ENCODE results near the gene IQSEC3.
A peak's percentile ranks its signal among the peaks of the same experiment; 100 is the strongest.

The IQSEC3 gene

DNA sequence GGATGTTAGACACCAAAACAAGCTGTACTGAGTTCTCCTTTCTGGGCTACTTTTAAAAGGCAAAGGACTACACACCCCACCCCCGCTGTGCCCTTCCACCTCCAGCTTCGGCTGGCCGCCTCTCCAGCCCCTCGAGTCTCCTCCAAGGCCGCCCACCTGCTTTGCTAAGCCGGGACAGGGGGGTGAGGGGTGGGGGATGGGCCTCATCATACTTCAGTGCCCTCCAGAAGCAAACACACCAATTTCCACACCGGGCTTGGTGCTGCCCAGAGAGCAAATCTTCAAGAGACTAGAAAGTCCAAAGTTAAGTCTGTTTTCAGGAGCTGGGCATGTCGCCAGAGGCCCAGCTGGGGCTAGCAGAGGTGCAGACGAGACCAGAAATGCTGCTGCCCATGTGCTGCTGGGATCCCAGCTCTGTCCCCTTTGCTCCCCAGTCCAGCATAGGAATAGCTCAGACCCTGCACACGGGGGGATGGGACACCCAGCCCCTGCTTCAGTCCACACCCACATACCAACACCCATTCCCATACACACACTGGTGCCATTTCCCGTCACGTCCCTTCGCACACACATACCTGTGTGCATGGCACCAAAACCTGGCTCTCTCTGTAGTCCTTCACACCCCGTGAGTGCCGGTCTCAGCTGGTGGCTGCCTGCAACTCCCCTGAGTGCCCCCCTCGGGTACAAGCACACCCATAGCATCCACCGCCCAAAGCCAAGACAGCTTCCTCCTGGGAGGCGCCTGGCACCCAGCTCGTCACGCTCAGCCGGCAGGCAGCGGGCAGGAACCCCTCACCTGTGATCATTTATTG lies 146.4 kb downstream of the IQSEC3 start:
- no peak overlapping the region for H2AFZ ChIP-seq (ENCODE audit: low read length)
- TF ChIP-seq EZH2phosphoT487 (IDR thresholded peaks at IDR 0.05; ENCODE audit: borderline replicate concordance), result no peak
- no peaks in the 10 kb centered on the region for H3K9me3 ChIP-seq (ENCODE audit: insufficient read depth, low read depth, low read length)
- no peak overlapping the region for H3K4me3 ChIP-seq (ENCODE audit: low read length, poor library complexity, severe bottlenecking)
- H3K9ac ChIP-seq (ENCODE audit: low read depth, low read length, poor library complexity, severe bottlenecking), result no peak overlapping the region
- H3F3A ChIP-seq (ENCODE audit: low read depth), result no peaks in the 10 kb centered on the region
- no peak overlapping the region for H3K4me2 ChIP-seq (ENCODE audit: low read depth, low read length, poor library complexity, severe bottlenecking)
- peaks cover 38% of the 10 kb centered on the region for H3K4me1 ChIP-seq (ENCODE audit: insufficient read depth, low read length, poor library complexity, severe bottlenecking)
- no peaks in the 10 kb centered on the region for H3K79me2 ChIP-seq (ENCODE audit: insufficient read depth, low read length)
- no peaks in the 10 kb centered on the region for H3K27me3 ChIP-seq (ENCODE audit: insufficient read depth, low read length, poor library complexity, severe bottlenecking)
- no peaks in the 10 kb centered on the region for H4K20me1 ChIP-seq (ENCODE audit: insufficient read depth, low read length, poor library complexity, severe bottlenecking)
- no peaks in the 10 kb centered on the region for H3K9me2 ChIP-seq (replicated peaks; ENCODE audit: low read depth, low read length)
- no peaks in the 10 kb centered on the region for H3K36me3 ChIP-seq (ENCODE audit: insufficient read depth, low read length)

DNA sequence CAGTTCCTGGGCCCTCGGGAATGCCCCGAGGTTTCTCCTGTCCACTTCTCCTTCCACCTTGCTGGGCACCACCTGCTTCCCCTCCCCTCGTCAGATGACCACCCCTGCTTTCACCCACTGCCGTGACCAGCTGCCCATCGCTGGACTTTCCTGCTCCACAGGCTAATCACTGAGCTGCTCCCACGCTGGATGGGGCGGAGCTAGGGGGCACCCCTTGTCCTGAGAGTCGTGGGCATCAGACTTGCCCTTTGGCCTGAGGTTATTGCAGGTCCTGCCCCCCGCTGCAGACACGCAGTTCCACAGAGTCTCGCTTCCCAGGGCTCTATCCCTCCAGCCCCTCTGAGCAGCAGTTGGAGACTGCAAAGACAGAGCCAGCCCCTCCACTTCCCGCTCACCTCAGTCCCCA lies 147.0 kb downstream of the IQSEC3 start:
- Histone ChIP-seq H3F3A (ENCODE audit: low read depth) (no peaks in the 10 kb centered on the region), H3K4me1 (ENCODE audit: insufficient read depth, low read length, poor library complexity, severe bottlenecking) (peaks cover 43% of the 10 kb centered on the region), H3K4me3 (ENCODE audit: low read length, poor library complexity, severe bottlenecking) (no peak overlapping the region), H3K9me2 (replicated peaks; ENCODE audit: low read depth, low read length) (no peaks in the 10 kb centered on the region), H3K4me2 (ENCODE audit: low read depth, low read length, poor library complexity, severe bottlenecking) (no peak overlapping the region), H3K79me2 (ENCODE audit: insufficient read depth, low read length) (no peaks in the 10 kb centered on the region), H3K9ac (ENCODE audit: low read depth, low read length, poor library complexity, severe bottlenecking) (peak overlapping the region; percentile 43), H2AFZ (ENCODE audit: low read length) (no peak overlapping the region), H3K36me3 (ENCODE audit: insufficient read depth, low read length) (no peaks in the 10 kb centered on the region), H4K20me1 (ENCODE audit: insufficient read depth, low read length, poor library complexity, severe bottlenecking) (no peaks in the 10 kb centered on the region), H3K27me3 (ENCODE audit: insufficient read depth, low read length, poor library complexity, severe bottlenecking) (no peaks in the 10 kb centered on the region), H3K9me3 (ENCODE audit: insufficient read depth, low read depth, low read length) (no peaks in the 10 kb centered on the region)
- TF ChIP-seq EZH2phosphoT487 (IDR thresholded peaks at IDR 0.05; ENCODE audit: borderline replicate concordance), result no peak
- TF ChIP-seq, protein P1, sequence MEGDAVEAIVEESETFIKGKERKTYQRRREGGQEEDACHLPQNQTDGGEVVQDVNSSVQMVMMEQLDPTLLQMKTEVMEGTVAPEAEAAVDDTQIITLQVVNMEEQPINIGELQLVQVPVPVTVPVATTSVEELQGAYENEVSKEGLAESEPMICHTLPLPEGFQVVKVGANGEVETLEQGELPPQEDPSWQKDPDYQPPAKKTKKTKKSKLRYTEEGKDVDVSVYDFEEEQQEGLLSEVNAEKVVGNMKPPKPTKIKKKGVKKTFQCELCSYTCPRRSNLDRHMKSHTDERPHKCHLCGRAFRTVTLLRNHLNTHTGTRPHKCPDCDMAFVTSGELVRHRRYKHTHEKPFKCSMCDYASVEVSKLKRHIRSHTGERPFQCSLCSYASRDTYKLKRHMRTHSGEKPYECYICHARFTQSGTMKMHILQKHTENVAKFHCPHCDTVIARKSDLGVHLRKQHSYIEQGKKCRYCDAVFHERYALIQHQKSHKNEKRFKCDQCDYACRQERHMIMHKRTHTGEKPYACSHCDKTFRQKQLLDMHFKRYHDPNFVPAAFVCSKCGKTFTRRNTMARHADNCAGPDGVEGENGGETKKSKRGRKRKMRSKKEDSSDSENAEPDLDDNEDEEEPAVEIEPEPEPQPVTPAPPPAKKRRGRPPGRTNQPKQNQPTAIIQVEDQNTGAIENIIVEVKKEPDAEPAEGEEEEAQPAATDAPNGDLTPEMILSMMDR (conservative IDR thresholded peaks at IDR 0.05; ENCODE audit: low read length), result no peak

DNA sequence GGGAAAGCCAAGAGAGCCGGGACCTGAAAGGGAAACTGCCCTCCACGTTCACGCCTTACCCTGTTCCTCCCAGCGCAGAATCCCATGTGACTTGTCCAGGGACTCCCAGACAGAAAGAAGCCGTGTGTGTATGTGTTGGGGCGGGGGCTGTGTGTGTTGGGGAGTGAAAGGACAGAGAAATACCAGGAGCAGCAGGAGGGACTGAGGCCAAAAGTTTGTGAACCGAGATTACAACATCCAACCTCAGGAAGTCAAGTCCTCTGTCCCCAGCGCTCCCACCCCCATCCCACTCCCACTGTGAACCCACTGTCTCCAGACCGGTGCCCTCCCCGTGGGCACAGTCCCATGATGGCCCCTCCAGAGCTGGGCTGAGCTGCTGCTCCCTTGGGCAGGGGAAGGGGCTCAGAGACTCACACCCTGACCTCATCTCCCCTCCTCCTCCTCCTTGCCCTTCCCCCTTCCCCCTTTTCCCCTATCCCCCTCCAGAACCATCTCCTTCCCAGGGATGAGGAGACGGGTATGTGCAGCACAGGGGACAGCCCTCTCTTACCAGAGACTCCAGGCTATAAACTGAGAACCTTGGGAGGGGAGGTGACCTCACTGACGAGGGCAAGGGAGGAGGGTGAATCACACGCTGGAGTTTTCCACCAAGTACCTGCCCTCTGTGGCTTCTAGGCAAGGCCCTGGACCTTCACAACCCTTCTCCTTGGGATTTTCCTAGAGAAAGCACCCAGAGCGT lies 147.6 kb downstream of the IQSEC3 start, which contains the start of gene SLC6A12:
Gene SLC6A12, minus strand, starts transcription at position 155 of the 739 bp plus-strand sequence. CDS start 4,171 bp downstream, outside the sequence.
- H3K4me2 ChIP-seq (ENCODE audit: low read depth, low read length, poor library complexity, severe bottlenecking), result peak within 1 kb of the TSS; percentile 34
- H2AFZ ChIP-seq (ENCODE audit: low read length), result no peak within 1 kb of the TSS
- H3F3A ChIP-seq (ENCODE audit: low read depth), result no peaks in the 10 kb centered on the region
- peaks cover 49% of the 10 kb centered on the region for H3K4me1 ChIP-seq (ENCODE audit: insufficient read depth, low read length, poor library complexity, severe bottlenecking)
- no peak for TF ChIP-seq EZH2phosphoT487 (IDR thresholded peaks at IDR 0.05; ENCODE audit: borderline replicate concordance)
- TF ChIP-seq, protein P1 (conservative IDR thresholded peaks at IDR 0.05; ENCODE audit: low read length), result no peak
- no peaks in the 10 kb centered on the region for H3K9me3 ChIP-seq (ENCODE audit: insufficient read depth, low read depth, low read length)
- H3K36me3 ChIP-seq (ENCODE audit: insufficient read depth, low read length), result no peaks in the 10 kb centered on the region
- H3K9me2 ChIP-seq (replicated peaks; ENCODE audit: low read depth, low read length), result no peaks in the 10 kb centered on the region
- H3K27me3 ChIP-seq (ENCODE audit: insufficient read depth, low read length, poor library complexity, severe bottlenecking), result no peaks in the 10 kb centered on the region
- H3K79me2 ChIP-seq (ENCODE audit: insufficient read depth, low read length), result no peaks in the 10 kb centered on the region
- no peak within 1 kb of the TSS for H3K4me3 ChIP-seq (ENCODE audit: low read length, poor library complexity, severe bottlenecking)
- H4K20me1 ChIP-seq (ENCODE audit: insufficient read depth, low read length, poor library complexity, severe bottlenecking), result no peaks in the 10 kb centered on the region
- H3K9ac ChIP-seq (ENCODE audit: low read depth, low read length, poor library complexity, severe bottlenecking), result peak within 1 kb of the TSS; percentile 43

Measured in Loucy (cell line).